HepG2 (cell line): ENCODE data around the gene EIF3L. TPM values are rescaled to one million over a fixed set of nuclear protein-coding genes. Genes with fewer than 3 reads are reported as not detected.

Source experiments
- ATAC-seq: fragments of 200-7000 bp; cut with Tn5 transposase; 3 replicates; pipeline ENCODE4 v1.9.1; 2020; ENCODE audit warnings: mild to moderate bottlenecking, moderate library complexity
- BruUV-seq: library from RNA; stranded (reverse); fragments of 400-500 nt; replicated peaks from 2 replicates; lab custom pipeline; 2021; lab: Mats Ljungman, UMichigan
- CTCF ChIA-PET: fragments of 300-600 bp; formaldehyde crosslinking; extraction: SDS; loops from one replicate; lab custom pipeline; 2021; ENCODE audit warnings: low total read pairs, inconsistent platforms, low intra/inter-chr PET ratio; lab: Yijun Ruan, JAX
- POLR2A ChIA-PET: fragments of 350-600 bp; sonication (Branson Sonifier 250); formaldehyde crosslinking; loops from one replicate; lab custom pipeline; 2020; ENCODE audit warnings: antibody characterized with exemption, inconsistent platforms; lab: Yijun Ruan, JAX
- DNase-seq: peaks from one replicate; pipeline ENCODE4 v3.0.0-alpha.2; 2015; ENCODE audit warnings: low spot score
- FAIRE-seq: peaks from 3 replicates; lab custom pipeline; 2011; peaks lifted over from hg19 to GRCh38; lab: Jason Lieb, UNC
- H2AFZ ChIP-seq: one replicate; pipeline ENCODE4 v1.6.1; 2011; ENCODE audit warnings: low read length, inconsistent platforms
- H3K27ac ChIP-seq: fragments of 300-600 bp; 3 replicates; pipeline ENCODE4 v1.8.0; 2011; ENCODE audit warnings: mixed run types, mild to moderate bottlenecking, mixed read lengths, low read length, inconsistent platforms; ENCODE audit not compliant: insufficient read depth; ENCODE audit errors: extremely low read length
- H3K27me3 ChIP-seq, 2 experiments: fragments of 200-600 bp in 1 of 2; 2 replicates in 1 of 2; 3 replicates in 1 of 2; pipeline versions ENCODE4 v1.6.0 to v1.8.0; 2011; ENCODE audit warnings: low read length in 2 of 2, mild to moderate bottlenecking in 2 of 2, moderate library complexity in 2 of 2, inconsistent platforms in 1 of 2; ENCODE audit not compliant: insufficient read depth in 2 of 2, control insufficient read depth in 1 of 2
- H3K36me3 ChIP-seq, 2 experiments: fragments of 200-600 bp in 1 of 2; replicated peaks in 1 of 2; 2 replicates in 1 of 2; 3 replicates in 1 of 2; pipeline versions ENCODE4 v1.5.1 to v1.8.0; 2011; ENCODE audit warnings: low read length in 2 of 2, inconsistent platforms in 1 of 2; ENCODE audit not compliant: insufficient read depth in 2 of 2, control insufficient read depth in 1 of 2
- H3K4me1 ChIP-seq: 2 replicates; pipeline ENCODE4 v1.5.1; 2012; ENCODE audit warnings: low read length, inconsistent platforms; ENCODE audit not compliant: insufficient read depth
- H3K4me2 ChIP-seq: 2 replicates; pipeline ENCODE4 v1.6.0; 2011; ENCODE audit warnings: low read depth, low read length, inconsistent platforms
- H3K4me3 ChIP-seq, 3 experiments: fragments of 200-600 bp in 1 of 3; sonication (generic), shearing (Covaris generic) in 1 of 3; replicated peaks in 1 of 3; 2 replicates each; pipeline ENCODE4 v1.5.1; 2011 to 2016; ENCODE audit warnings: low read length in 3 of 3, inconsistent platforms in 2 of 3, low read depth in 2 of 3, mild to moderate bottlenecking in 2 of 3, control low read depth in 1 of 3, mixed read lengths in 1 of 3; ENCODE audit not compliant: insufficient read depth in 1 of 3
- H3K79me2 ChIP-seq: one replicate; pipeline ENCODE4 v1.6.1; 2011; ENCODE audit warnings: low read length, inconsistent platforms; ENCODE audit not compliant: insufficient read depth
- H3K9ac ChIP-seq: 2 replicates; pipeline ENCODE4 v1.6.0; 2011; ENCODE audit warnings: mild to moderate bottlenecking, low read depth, low read length, inconsistent platforms; ENCODE audit not compliant: insufficient read depth
- H3K9me3 ChIP-seq: 2 replicates; pipeline ENCODE4 v1.5.1; 2012; ENCODE audit warnings: mild to moderate bottlenecking, low read length
- H4K20me1 ChIP-seq: 2 replicates; pipeline ENCODE4 v1.6.0; 2011; ENCODE audit warnings: inconsistent platforms, mild to moderate bottlenecking, low read length, moderate library complexity; ENCODE audit not compliant: insufficient read depth
- CENPX ChIP-seq: sonication (generic); formaldehyde crosslinking; IDR thresholded peaks from 2 replicates; pipeline ENCODE4 v1.9.0; 2021; ENCODE audit warnings: mild to moderate bottlenecking, missing genetic modification reagents, moderate library complexity
- HDAC2 ChIP-seq: sonication (generic); formaldehyde crosslinking; IDR thresholded peaks from 2 replicates; pipeline ENCODE4 v1.4.0; 2020; ENCODE audit warnings: missing genetic modification reagents
- HMGA1 ChIP-seq: sonication (generic); formaldehyde crosslinking; conservative IDR thresholded peaks from 2 replicates; pipeline ENCODE4 v1.4.0; 2020; ENCODE audit warnings: missing genetic modification reagents
- KLF11 ChIP-seq: IDR thresholded peaks from 2 replicates; pipeline ENCODE4 v1.6.1; 2016; ENCODE audit warnings: missing compliant biosample characterization
- KLF16 ChIP-seq, 2 experiments: sonication (generic) in 1 of 2; formaldehyde crosslinking in 1 of 2; IDR thresholded peaks; 2 replicates each; pipeline versions ENCODE4 v1.6.1 to v1.8.0; 2016 to 2023; ENCODE audit warnings: missing genetic modification reagents in 2 of 2, missing compliant biosample characterization in 1 of 2
- RFX5 ChIP-seq: IDR thresholded peaks from 2 replicates; pipeline ENCODE4 v1.6.1; 2011; ENCODE audit warnings: low read depth, low read length, improper control_type of control experiment
- SIX4 ChIP-seq: sonication (generic); formaldehyde crosslinking; IDR thresholded peaks from 2 replicates; pipeline ENCODE4 v1.4.0; 2020; ENCODE audit warnings: missing genetic modification reagents
- ZNF761 ChIP-seq: sonication (generic); formaldehyde crosslinking; conservative IDR thresholded peaks from 2 replicates; pipeline ENCODE4 v1.4.0; 2020; ENCODE audit warnings: mild to moderate bottlenecking, missing genetic modification reagents
- ZNF780A ChIP-seq: sonication (generic); formaldehyde crosslinking; IDR thresholded peaks from 2 replicates; pipeline ENCODE4 v1.8.0; 2022; ENCODE audit warnings: mild to moderate bottlenecking, missing genetic modification reagents, moderate library complexity
- ZNF878 ChIP-seq: sonication (generic); formaldehyde crosslinking; IDR thresholded peaks from 2 replicates; pipeline ENCODE4 v1.8.1; 2023; ENCODE audit warnings: mild to moderate bottlenecking, missing genetic modification reagents, moderate library complexity
- WGBS: methylation state at CpG from one replicate; pipeline ENCODE4 v1.1.6; 2017; ENCODE audit warnings: low lambda C conversion rate; 5-methylcytosine and 5-hydroxymethylcytosine counted together
- in situ Hi-C: cut with HindIII; loops from 2 replicates; pipeline ENCODE4 v1.10.0; 2017; ENCODE audit warnings: low pct_unique_long_range_greater_than_20kb; ENCODE audit not compliant: extremely low pct_ligation_motif_present
- intact Hi-C: fragments of 100-400 bp; cut with micrococcal nuclease; formaldehyde crosslinking; loops from one replicate; pipeline ENCODE4 v1.10.0; 2022; ENCODE audit not compliant: unreplicated experiment
- polyA plus RNA-seq, 8 experiments: library from polyadenylated mRNA; depleted of rRNA in 3 of 8; stranded (reverse) in 7 of 8; unstranded in 1 of 8; fragments of >200 nt; fragmentation: Illumina TruSeq in 4 of 8; extraction: Trizol in 4 of 8; gene quantifications; 2 replicates each; pipeline versions ENCODE4 v1.2.1 to v1.2.3, GENCODE V29; 2011 to 2016; ENCODE audit warnings: low read depth in 4 of 8, missing spikeins in 1 of 8, mixed read lengths in 1 of 8; ENCODE audit not compliant: insufficient read depth in 1 of 8
- total RNA-seq, 5 experiments: library from RNA; depleted of rRNA; stranded (reverse); fragments of >200 nt; fragmentation: Illumina TruSeq; extraction: Trizol; gene quantifications; 2 replicates each; pipeline ENCODE4 v1.2.3, GENCODE V29; 2016; ENCODE audit warnings: low read depth in 1 of 5
- TF ChIP-seq, protein P1 (sequence below): sonication (generic); formaldehyde crosslinking; IDR thresholded peaks from 2 replicates; pipeline ENCODE4 v1.5.1; 2020; ENCODE audit warnings: mild to moderate bottlenecking, missing genetic modification reagents, borderline replicate concordance

EIF3L gene
- total and polyA plus RNA-seq, 2 of the 13 experiments (the other 11 are each of a cell fraction or from before 2014, with no cell fraction given), result 514 to 793 TPM

DNA sequence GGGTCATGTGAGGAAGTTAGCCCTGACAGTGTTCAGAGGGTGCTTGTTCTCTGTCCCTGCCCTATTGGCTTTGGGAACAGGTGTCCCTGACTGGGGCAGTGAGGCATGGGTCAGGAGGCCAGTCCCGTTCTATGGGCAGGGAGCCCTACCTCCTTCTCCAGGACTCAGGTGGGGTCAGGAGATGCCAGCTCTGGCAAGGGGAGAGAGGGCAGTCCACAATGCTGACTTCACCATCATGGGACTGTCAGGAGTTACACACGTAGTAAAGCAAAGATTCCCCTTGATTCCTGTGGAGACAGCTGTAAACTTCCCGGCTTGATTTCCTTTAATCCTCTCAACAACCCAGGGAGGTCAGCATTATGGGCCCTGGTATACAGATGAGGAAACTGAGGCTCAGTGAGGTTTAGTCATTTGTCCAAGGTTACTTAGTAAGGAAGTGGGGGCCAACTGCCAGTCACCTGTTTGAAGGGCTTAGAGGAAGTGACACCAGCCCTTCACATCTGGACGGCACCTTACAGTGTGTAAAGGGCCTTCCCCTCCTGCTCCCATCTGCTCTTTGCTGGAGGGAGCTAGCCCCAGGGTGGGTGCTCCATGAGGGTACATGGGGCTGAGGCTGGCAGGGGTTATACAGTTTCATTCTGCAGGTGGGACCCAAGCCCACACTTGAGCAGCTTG is 68.8 kb downstream of the EIF3L start:
- in situ Hi-C loops (no loop called here), intact Hi-C loops (no loop called here)
- Histone ChIP-seq H3K9me3 (no peaks in the 10 kb centered on the region), H3K4me3 (no peak overlapping the region), H2AFZ (no peak overlapping the region), H3K9ac (no peak overlapping the region), H3K36me3 (peaks cover 9 to 32% of the 10 kb centered on the region in 2 experiments; a peak in 4 of 5 replicates), H3K27me3 (no peaks in the 10 kb centered on the region), H3K4me2 (no peak overlapping the region), H3K79me2 (no peaks in the 10 kb centered on the region), H3K4me1 (no peaks in the 10 kb centered on the region; the same call in 1 of the 2 replicates), H3K27ac (no peak overlapping the region), H4K20me1 (no peaks in the 10 kb centered on the region)
- TF ChIP-seq ZNF780A (CRISPR knock-in tag), result no peak
- TF ChIP-seq HDAC2 (CRISPR knock-in tag), result no peak
- TF ChIP-seq CENPX (CRISPR knock-in tag), result no peak
- no peak for TF ChIP-seq RFX5
- TF ChIP-seq KLF16 (CRISPR knock-in tag; IDR thresholded peaks at IDR 0.05), result no peak
- TF ChIP-seq ZNF878 (CRISPR knock-in tag), result no peak
- TF ChIP-seq SIX4 (CRISPR knock-in tag), result no peak
- FAIRE-seq, result no peak
- DNase-seq, result no peak
- ChIA-PET CTCF (no interaction called here), POLR2A (no interaction called here)
- BruUV-seq, result no TSS peak
- ATAC-seq, result peak; percentile 38
- WGBS, result 100% methylated on average over 2 of the region's 4 CpGs

DNA sequence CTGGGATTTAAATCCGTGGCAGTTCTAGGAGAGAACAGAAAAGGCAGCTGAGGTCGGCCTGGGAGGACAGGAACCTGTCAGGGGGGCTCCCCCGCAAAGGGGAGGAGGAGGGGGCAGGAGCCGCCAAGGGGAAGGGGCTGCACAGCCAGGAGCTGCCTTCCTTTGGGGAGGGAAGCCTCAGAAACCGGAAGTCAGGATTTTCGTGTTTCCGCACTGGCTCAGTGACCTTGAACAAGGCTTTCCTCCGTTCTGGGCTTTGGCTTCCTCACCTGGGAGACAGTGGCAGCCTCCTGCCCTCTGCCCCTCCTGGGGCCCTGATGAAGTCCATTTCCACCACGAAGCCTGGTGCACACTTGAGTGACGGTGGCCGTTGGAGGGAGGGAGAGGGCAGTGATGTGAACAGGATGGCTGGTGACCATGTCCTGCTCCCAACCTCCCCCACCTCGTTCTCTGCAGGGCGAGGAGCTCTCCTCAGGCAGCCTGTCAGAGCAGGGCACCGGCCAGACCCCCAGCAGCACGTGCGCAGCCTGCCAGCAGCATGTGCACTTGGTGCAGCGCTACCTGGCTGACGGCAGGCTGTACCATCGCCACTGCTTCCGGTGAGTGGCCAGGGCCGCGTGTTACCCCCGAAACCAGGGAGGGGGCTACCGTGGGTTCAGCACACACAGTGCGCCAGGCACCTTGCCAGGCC is 69.5 kb downstream of the EIF3L start:
- Histone ChIP-seq H3K27me3 (no peaks in the 10 kb centered on the region), H3K79me2 (no peaks in the 10 kb centered on the region), H3K4me1 (no peaks in the 10 kb centered on the region; the same call in 1 of the 2 replicates), H3K4me2 (no peak overlapping the region), H2AFZ (no peak overlapping the region), H3K27ac (no peak overlapping the region), H3K4me3 (no peak overlapping the region), H4K20me1 (no peaks in the 10 kb centered on the region), H3K9me3 (no peaks in the 10 kb centered on the region), H3K36me3 (peaks cover 9 to 31% of the 10 kb centered on the region in 2 experiments; a peak in 4 of 5 replicates), H3K9ac (no peak overlapping the region)
- FAIRE-seq, result no peak
- peak; percentile 27 for ATAC-seq
- POLR2A ChIA-PET, result interaction anchor here (0.8 kb wide), 1 partner anchor 29 kb away, joined by 4 read pairs; no protein-coding TSS in a partner anchor
- 84% methylated on average over 14 of the region's 25 CpGs for WGBS
- no peak for DNase-seq
- intact Hi-C loops, result no loop called here
- CTCF ChIA-PET, result no interaction called here
- in situ Hi-C loops, result no loop called here
- no TSS peak for BruUV-seq
- TF ChIP-seq KLF11 (CRISPR knock-in tag), result no peak
- TF ChIP-seq, protein P1, sequence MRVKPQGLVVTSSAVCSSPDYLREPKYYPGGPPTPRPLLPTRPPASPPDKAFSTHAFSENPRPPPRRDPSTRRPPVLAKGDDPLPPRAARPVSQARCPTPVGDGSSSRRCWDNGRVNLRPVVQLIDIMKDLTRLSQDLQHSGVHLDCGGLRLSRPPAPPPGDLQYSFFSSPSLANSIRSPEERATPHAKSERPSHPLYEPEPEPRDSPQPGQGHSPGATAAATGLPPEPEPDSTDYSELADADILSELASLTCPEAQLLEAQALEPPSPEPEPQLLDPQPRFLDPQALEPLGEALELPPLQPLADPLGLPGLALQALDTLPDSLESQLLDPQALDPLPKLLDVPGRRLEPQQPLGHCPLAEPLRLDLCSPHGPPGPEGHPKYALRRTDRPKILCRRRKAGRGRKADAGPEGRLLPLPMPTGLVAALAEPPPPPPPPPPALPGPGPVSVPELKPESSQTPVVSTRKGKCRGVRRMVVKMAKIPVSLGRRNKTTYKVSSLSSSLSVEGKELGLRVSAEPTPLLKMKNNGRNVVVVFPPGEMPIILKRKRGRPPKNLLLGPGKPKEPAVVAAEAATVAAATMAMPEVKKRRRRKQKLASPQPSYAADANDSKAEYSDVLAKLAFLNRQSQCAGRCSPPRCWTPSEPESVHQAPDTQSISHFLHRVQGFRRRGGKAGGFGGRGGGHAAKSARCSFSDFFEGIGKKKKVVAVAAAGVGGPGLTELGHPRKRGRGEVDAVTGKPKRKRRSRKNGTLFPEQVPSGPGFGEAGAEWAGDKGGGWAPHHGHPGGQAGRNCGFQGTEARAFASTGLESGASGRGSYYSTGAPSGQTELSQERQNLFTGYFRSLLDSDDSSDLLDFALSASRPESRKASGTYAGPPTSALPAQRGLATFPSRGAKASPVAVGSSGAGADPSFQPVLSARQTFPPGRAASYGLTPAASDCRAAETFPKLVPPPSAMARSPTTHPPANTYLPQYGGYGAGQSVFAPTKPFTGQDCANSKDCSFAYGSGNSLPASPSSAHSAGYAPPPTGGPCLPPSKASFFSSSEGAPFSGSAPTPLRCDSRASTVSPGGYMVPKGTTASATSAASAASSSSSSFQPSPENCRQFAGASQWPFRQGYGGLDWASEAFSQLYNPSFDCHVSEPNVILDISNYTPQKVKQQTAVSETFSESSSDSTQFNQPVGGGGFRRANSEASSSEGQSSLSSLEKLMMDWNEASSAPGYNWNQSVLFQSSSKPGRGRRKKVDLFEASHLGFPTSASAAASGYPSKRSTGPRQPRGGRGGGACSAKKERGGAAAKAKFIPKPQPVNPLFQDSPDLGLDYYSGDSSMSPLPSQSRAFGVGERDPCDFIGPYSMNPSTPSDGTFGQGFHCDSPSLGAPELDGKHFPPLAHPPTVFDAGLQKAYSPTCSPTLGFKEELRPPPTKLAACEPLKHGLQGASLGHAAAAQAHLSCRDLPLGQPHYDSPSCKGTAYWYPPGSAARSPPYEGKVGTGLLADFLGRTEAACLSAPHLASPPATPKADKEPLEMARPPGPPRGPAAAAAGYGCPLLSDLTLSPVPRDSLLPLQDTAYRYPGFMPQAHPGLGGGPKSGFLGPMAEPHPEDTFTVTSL (CRISPR knock-in tag), result no peak
- no peak for TF ChIP-seq HMGA1 (CRISPR knock-in tag)
- TF ChIP-seq ZNF761, result no peak
